ENCODE data around the gene VWA8.
"Not testable (repeated sequence)": the region's sequence is repeated elsewhere in the genome, so short reads cannot be mapped to it uniquely, and the experiment has no call there.

The VWA8 gene

GRCh38 chr13:41547251-41548000 lies 413.5 kb downstream of the VWA8 start:
- no peak for DNase-seq

- DNase-seq = no peak
Observed at GRCh38 chr13:41546372-41547190, 414.3 kb downstream of the VWA8 start.

GRCh38 chr13:41545432-41545707 lies 415.5 kb downstream of the VWA8 start:
- DNase-seq = no peak

- DNase-seq = no peak
Observed at GRCh38 chr13:41543664-41544300, 417.1 kb downstream of the VWA8 start.

GRCh38 chr13:41542799-41543198 lies 418.1 kb downstream of the VWA8 start:
- not testable (repeated sequence) for DNase-seq

GRCh38 chr13:41542281-41542680 lies 418.6 kb downstream of the VWA8 start:
- DNase-seq = no peak

GRCh38 chr13:41541142-41541938 lies 419.6 kb downstream of the VWA8 start:
- DNase-seq = no peak

GRCh38 chr13:41540240-41540639 lies 420.7 kb downstream of the VWA8 start:
- DNase-seq = not testable (repeated sequence)

- DNase-seq = no peak
Observed at GRCh38 chr13:41533266-41534052, 427.4 kb downstream of the VWA8 start.

GRCh38 chr13:41528021-41528420 lies 432.9 kb downstream of the VWA8 start:
- no peak for DNase-seq

- DNase-seq = no peak
Observed at GRCh38 chr13:41520660-41521630, 440.0 kb downstream of the VWA8 start.

GRCh38 chr13:41520016-41520659 lies 440.8 kb downstream of the VWA8 start:
- DNase-seq = no peak
